HG03097 (cell line): ENCODE data around the gene HEXA.

Source experiments
- ATAC-seq: cut with Tn5 transposase; IDR thresholded peaks from one replicate; pipeline ENCODE4 v1.9.1; 2021; ENCODE audit not compliant: unreplicated experiment, low FRiP score

The HEXA gene

DNA sequence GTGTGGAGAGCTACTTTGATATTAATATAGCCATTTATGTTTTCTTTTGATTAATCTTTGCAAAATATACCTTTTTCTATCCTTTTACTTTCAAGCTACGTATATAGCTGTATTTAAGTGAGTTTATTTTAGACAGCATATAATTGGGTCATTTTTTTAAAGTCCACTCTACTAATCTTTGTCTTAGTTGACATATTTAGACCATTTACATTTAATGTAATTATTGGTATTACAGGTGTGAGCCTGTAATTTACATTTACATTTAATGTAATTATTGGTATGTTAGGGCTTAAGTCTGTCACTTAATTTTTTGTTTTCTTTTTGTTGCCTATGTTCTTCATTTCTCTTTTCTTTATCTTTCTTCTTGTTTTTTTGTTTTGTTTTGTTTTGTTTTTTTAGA, 52.1 kb downstream of the HEXA start:
- ATAC-seq, result no peak

DNA sequence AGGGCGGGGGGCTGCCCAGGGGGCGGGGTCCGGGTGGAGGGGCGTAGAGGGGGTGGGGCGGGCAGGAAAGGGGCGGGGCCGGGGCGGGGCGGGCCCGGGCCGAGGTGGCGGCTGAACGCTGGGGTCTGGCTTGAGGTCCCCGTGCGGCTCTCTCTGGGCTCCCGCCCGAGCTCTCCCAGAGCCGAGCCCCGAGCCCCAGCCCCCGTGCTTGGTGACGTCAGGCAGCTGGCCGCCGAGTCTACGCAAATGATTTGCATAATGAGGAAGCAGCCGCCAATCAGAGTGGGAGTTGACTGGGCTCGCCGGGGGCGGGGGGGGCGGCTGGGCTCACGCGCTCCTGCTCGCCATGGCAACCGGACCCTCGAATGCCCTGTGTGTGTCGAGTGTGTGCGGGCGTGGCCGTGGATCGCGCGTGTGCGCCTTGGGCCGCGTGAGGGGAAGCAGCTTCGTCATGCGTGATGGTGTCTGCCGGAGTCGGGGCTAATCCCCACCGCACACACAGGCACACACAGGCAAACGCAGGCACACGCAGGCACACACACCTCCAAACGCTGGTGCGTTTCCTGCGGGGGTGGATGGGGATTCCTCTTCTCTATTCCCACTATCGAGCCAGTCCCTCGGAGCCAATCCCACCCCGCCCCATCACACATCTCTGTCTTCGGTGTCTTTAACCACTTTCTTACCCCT, 55.7 kb downstream of the HEXA start, which contains the start of gene CELF6:
CELF6 (minus strand) TSS at position 173 of the 687 bp plus-strand sequence. CDS start 283 bp downstream, outside the sequence.
- peak; percentile 46 for ATAC-seq

GRCh38 chr15:72319360-72319984, 56.3 kb downstream of the HEXA start:
- ATAC-seq, result peak; percentile 18

GRCh38 chr15:72318408-72318942, 57.3 kb downstream of the HEXA start:
- no peak for ATAC-seq

DNA sequence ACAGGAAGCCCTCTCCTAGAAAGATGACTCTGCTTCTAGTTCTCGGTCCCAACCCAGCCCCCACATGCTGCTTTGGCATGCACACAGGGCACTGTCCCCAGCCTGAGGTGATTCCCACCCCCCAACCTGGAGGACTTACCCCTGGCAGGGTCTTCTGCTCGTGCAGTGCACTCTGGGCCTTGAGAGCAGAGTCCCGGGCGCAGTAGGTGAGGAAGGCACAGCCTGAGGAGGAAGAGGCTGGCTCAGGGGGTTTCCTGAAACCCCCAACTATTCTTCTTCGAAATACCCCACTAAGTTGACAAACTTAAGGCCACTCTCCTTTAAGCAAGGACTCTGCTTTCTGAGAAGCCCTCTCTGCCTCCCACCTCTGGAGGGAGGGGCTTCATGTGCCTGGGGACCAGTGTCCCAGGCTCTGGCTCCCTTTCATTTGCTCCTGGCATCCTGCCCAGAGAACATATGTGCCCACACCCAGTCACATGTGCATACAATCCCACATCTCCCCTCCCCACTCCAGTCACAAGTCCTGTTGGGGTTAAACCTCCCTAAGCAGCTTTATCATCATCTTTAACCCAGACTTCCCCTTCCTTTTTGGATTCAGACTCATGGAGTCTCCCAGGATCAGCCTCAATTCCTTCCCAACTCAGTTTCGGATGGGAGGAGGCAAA, 60.0 kb downstream of the HEXA start:
- ATAC-seq, result no peak

DNA sequence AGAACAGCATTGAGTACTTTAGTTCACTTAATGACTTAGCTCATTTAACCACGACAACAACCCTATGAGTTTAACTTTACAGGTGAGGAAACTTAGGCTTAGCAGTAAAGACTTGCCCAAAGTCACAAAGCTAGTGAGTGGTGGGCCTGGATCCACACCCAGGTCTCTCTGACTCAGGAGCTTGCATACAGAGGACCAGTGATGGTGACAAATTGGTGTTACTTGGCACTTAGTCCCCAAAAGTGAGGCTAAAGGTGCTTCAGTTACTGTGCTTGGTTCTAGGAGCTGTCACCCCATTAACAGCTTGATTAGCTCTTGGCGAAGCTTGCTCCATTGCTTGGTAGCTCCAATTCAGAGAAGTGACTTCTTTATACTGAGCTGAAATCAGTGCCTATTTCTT, 61.9 kb downstream of the HEXA start:
- no peak for ATAC-seq

- no peak for ATAC-seq
Observed at GRCh38 chr15:72313448-72313840, 62.4 kb downstream of the HEXA start.

GRCh38 chr15:72312605-72313447, 63.0 kb downstream of the HEXA start:
- no peak for ATAC-seq

- ATAC-seq, result no peak
Observed at GRCh38 chr15:72307026-72307425, 68.8 kb downstream of the HEXA start.

GRCh38 chr15:72306211-72306785, 69.5 kb downstream of the HEXA start:
- no peak for ATAC-seq

DNA sequence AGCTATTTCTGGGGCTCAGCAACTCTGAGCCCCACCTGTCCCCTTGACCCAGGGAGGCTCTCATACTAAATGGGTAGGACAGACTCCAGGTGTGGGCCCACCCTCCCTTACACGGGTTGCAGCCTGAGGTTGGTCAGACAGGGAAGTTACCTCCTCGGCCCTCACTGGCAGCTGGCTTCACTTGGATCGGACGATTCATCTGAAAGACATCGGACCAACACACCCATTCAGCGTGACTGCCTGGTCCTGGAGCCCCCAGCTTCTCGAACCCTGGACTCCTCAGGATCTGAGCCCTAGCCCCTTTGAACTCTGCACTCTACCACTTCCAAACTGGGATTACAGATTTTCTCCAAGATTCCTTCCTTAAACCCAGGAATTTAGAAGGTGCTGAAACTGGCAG, 71.2 kb downstream of the HEXA start:
- no peak for ATAC-seq

- ATAC-seq, result no peak
Observed at GRCh38 chr15:72302955-72303354, 72.9 kb downstream of the HEXA start.
